OCI-LY1 (cell line): Measurements from ENCODE around the gene STAT4.

Source experiments
- H2AFZ ChIP-seq: fragments of 200-600 bp; sonication (generic), shearing (Covaris generic); 2 replicates; pipeline ENCODE4 v1.6.0; 2014; ENCODE audit warnings: antibody characterized with exemption, mild to moderate bottlenecking, low read length
- H3F3A ChIP-seq: fragments of 200-600 bp; sonication (generic), shearing (Covaris generic); 2 replicates; pipeline ENCODE4 v1.6.0; 2014; ENCODE audit warnings: mild to moderate bottlenecking, antibody characterized with exemption, low read length, moderate library complexity; ENCODE audit not compliant: insufficient read depth
- H3K27ac ChIP-seq: fragments of 200-600 bp; sonication (generic); 2 replicates; pipeline ENCODE4 v1.5.1; 2014; ENCODE audit warnings: low read length, mixed run types, mild to moderate bottlenecking, low read depth; ENCODE audit not compliant: poor library complexity, severe bottlenecking
- H3K27me3 ChIP-seq: fragments of 200-600 bp; sonication (generic); 2 replicates; pipeline ENCODE4 v1.6.0; 2014; ENCODE audit warnings: antibody characterized with exemption, mild to moderate bottlenecking, low read length, moderate library complexity; ENCODE audit not compliant: insufficient read depth
- H3K36me3 ChIP-seq: fragments of 200-600 bp; sonication (generic); 2 replicates; pipeline ENCODE4 v1.6.1; 2014; ENCODE audit warnings: mild to moderate bottlenecking, antibody characterized with exemption, low read length, moderate library complexity, mixed read lengths; ENCODE audit not compliant: insufficient read depth
- H3K4me1 ChIP-seq: fragments of 200-600 bp; sonication (generic); 2 replicates; pipeline ENCODE4 v1.5.1; 2014; ENCODE audit warnings: mild to moderate bottlenecking, low read length, moderate library complexity; ENCODE audit not compliant: insufficient read depth, severe bottlenecking
- H3K4me2 ChIP-seq: fragments of 200-600 bp; sonication (generic), shearing (Covaris generic); 2 replicates; pipeline ENCODE4 v1.6.1; 2014; ENCODE audit warnings: low read length
- H3K4me3 ChIP-seq: fragments of 200-600 bp; sonication (generic); 2 replicates; pipeline ENCODE4 v1.5.1; 2014; ENCODE audit warnings: low read length, low read depth, mild to moderate bottlenecking, mixed read lengths; ENCODE audit not compliant: poor library complexity, severe bottlenecking
- H3K79me2 ChIP-seq: fragments of 200-600 bp; shearing (Covaris generic); 2 replicates; pipeline ENCODE4 v1.6.1; 2016; ENCODE audit warnings: mixed run types, low read length, mixed read lengths; ENCODE audit not compliant: insufficient read depth
- H3K9ac ChIP-seq: fragments of 200-600 bp; sonication (generic), shearing (Covaris generic); 2 replicates; pipeline ENCODE4 v1.6.1; 2014; ENCODE audit warnings: mild to moderate bottlenecking, low read length, mixed read lengths
- H3K9me2 ChIP-seq: fragments of 200-600 bp; sonication (generic), shearing (Covaris generic); 2 replicates; pipeline ENCODE4 v1.6.1; 2014; ENCODE audit warnings: low read depth, mild to moderate bottlenecking, low read length, mixed read lengths
- H3K9me3 ChIP-seq: fragments of 200-600 bp; shearing (Covaris generic); 2 replicates; pipeline ENCODE4 v1.6.1; 2014; ENCODE audit warnings: low read length, mixed read lengths
- H4K20me1 ChIP-seq: fragments of 200-600 bp; sonication (generic), shearing (Covaris generic); 2 replicates; pipeline ENCODE4 v1.6.0; 2016; ENCODE audit warnings: mild to moderate bottlenecking, low read length; ENCODE audit not compliant: insufficient read depth
- EZH2 ChIP-seq: fragments of 200-600 bp; sonication (generic), shearing (Covaris generic); IDR thresholded peaks from 2 replicates; pipeline ENCODE4 v1.8.0; 2017; ENCODE audit warnings: borderline replicate concordance, mixed run types, mild to moderate bottlenecking, antibody characterized with exemption, low read length, moderate library complexity, mixed read lengths
- TF ChIP-seq, protein P1 (sequence below): fragments of 200-600 bp; sonication (generic), shearing (Covaris generic); IDR thresholded peaks from 2 replicates; pipeline ENCODE4 v1.5.1; 2017; ENCODE audit warnings: mild to moderate bottlenecking, antibody characterized with exemption, low read length, moderate library complexity, mixed read lengths

The STAT4 gene

DNA sequence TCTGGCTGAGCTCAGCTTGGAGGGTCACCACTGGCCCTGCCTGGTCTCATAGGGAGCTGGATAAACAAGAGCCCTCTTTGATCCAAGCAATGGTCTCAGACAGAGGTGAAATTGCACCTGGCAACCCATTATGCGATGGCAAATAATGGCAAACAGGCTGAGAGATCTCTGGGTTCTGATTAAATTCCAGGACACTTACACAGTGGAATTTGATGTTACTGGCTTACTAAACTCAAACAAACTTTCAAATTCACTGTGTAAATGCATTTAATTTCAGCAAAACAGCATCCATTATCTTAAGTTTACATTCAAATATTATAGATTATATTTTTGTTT, 19.5 kb upstream of the STAT4 start:
- Histone ChIP-seq H3K27me3 (no peaks in the 10 kb centered on the region), H3K9me2 (no peaks in the 10 kb centered on the region), H4K20me1 (no peaks in the 10 kb centered on the region), H3K79me2 (no peaks in the 10 kb centered on the region), H3K27ac (no peak overlapping the region), H2AFZ (no peak overlapping the region), H3K9ac (no peak overlapping the region), H3K9me3 (no peaks in the 10 kb centered on the region), H3F3A (no peaks in the 10 kb centered on the region), H3K4me3 (no peak overlapping the region), H3K4me1 (no peaks in the 10 kb centered on the region), H3K4me2 (no peak overlapping the region), H3K36me3 (no peaks in the 10 kb centered on the region)
- no peak for TF ChIP-seq EZH2
- TF ChIP-seq, protein P1, sequence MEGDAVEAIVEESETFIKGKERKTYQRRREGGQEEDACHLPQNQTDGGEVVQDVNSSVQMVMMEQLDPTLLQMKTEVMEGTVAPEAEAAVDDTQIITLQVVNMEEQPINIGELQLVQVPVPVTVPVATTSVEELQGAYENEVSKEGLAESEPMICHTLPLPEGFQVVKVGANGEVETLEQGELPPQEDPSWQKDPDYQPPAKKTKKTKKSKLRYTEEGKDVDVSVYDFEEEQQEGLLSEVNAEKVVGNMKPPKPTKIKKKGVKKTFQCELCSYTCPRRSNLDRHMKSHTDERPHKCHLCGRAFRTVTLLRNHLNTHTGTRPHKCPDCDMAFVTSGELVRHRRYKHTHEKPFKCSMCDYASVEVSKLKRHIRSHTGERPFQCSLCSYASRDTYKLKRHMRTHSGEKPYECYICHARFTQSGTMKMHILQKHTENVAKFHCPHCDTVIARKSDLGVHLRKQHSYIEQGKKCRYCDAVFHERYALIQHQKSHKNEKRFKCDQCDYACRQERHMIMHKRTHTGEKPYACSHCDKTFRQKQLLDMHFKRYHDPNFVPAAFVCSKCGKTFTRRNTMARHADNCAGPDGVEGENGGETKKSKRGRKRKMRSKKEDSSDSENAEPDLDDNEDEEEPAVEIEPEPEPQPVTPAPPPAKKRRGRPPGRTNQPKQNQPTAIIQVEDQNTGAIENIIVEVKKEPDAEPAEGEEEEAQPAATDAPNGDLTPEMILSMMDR: no peak

DNA sequence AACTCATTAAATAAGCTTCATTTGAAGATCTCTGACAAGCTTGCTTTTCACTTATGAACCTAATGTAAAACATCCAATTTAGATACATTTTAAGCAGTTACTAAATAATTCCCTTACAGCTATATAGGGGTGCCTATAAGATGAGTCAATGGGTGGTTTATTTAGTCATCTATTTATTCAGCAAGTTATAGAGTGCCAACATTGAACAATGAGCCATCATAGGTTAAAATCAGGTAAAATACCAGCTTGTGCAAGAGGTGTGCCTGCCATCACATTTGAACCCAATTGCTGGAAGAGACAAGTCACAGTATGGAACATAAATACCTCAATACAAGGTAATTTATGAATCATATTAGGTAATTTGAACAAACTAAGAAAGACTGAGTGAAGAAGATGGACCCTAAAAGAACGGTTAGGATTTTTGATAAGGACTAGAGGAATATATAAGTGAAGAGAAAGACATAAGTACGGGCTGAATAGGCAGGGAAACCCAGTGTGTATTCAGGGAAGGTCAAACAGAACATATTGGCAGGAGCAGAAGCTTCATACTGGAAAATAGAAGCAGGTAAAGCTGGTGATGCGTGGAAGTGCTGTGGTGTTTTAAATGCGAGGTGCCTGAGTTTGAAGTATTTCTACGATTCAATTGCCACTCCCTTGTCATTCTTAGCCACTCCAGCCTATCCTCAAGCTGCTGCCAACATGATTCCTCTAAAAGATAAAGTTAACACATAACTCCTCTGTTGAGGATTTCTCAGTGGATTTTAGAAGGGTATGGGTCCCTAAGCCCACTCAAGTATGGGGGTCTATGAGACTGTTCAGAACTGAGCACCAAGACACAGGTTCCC, 18.9 kb upstream of the STAT4 start:
- Histone ChIP-seq H4K20me1 (no peaks in the 10 kb centered on the region), H3K4me3 (no peak overlapping the region), H3K4me2 (no peak overlapping the region), H3K9ac (no peak overlapping the region), H3K9me3 (no peaks in the 10 kb centered on the region), H3K27me3 (no peaks in the 10 kb centered on the region), H3K9me2 (no peaks in the 10 kb centered on the region), H3K27ac (no peak overlapping the region), H3K79me2 (no peaks in the 10 kb centered on the region), H2AFZ (no peak overlapping the region), H3K36me3 (no peaks in the 10 kb centered on the region), H3K4me1 (no peaks in the 10 kb centered on the region), H3F3A (no peaks in the 10 kb centered on the region)
- TF ChIP-seq EZH2: no peak
- TF ChIP-seq, protein P1: no peak

DNA sequence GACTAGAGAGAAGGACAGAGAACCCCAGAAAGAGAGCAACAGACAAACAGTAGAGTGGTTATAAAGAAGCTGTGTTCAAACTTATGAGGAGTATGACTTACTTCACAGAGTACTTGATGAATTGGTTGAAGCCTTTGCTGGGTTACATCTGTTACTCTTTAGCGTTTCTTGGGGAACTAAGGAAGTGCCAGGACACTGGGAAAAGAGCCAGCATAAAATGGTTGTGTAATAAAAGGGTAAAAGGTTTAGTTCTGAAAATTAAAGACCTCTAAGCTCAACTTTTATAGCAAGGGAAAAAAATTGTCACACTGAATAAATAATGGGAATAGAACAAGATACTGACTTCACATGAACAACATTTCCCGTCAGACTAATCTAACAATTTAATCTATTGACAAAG, 17.0 kb upstream of the STAT4 start:
- no peak overlapping the region for H3K9ac ChIP-seq
- H3F3A ChIP-seq: no peaks in the 10 kb centered on the region
- H3K9me3 ChIP-seq: no peaks in the 10 kb centered on the region
- no peak overlapping the region for H2AFZ ChIP-seq
- no peaks in the 10 kb centered on the region for H3K79me2 ChIP-seq
- no peak overlapping the region for H3K4me2 ChIP-seq
- H3K36me3 ChIP-seq: no peaks in the 10 kb centered on the region
- no peak for TF ChIP-seq EZH2
- TF ChIP-seq, protein P1: no peak
- no peak overlapping the region for H3K27ac ChIP-seq
- H4K20me1 ChIP-seq: no peaks in the 10 kb centered on the region
- no peaks in the 10 kb centered on the region for H3K27me3 ChIP-seq
- no peaks in the 10 kb centered on the region for H3K9me2 ChIP-seq
- H3K4me3 ChIP-seq: no peak overlapping the region
- no peaks in the 10 kb centered on the region for H3K4me1 ChIP-seq
